Stomach (tissue), 4 donors: ENCODE data around the gene CLEC7A.

Source experiments
- EP300 ChIP-seq: sonication (generic); formaldehyde crosslinking; IDR thresholded peaks from one replicate; pipeline ENCODE4 v1.6.1; 2017; ENCODE audit warnings: antibody characterized with exemption
- POLR2A ChIP-seq, 4 donors: fragments of 450-650 bp; IDR thresholded peaks; one replicate each; pipeline ENCODE4 v1.6.1; 2016; ENCODE audit warnings: antibody characterized with exemption in 4 of 4, control low read depth in 2 of 4, mild to moderate bottlenecking in 1 of 4, moderate library complexity in 1 of 4
- POLR2AphosphoS5 ChIP-seq, 3 donors: sonication (generic); formaldehyde crosslinking; IDR thresholded peaks; one replicate each; pipeline ENCODE4 v1.6.1; 2016; ENCODE audit warnings: antibody characterized with exemption in 3 of 3
- TF ChIP-seq, protein P1 (sequence below), 7 experiments: fragments of 450-650 bp in 4 of 7; fragments of 200-600 bp in 3 of 7; sonication (generic) in 3 of 7; IDR thresholded peaks; one replicate each; pipeline ENCODE4 v1.5.1; 2016 to 2019; ENCODE audit warnings: antibody characterized with exemption in 7 of 7, control low read depth in 2 of 7, mild to moderate bottlenecking in 1 of 7

DNA sequence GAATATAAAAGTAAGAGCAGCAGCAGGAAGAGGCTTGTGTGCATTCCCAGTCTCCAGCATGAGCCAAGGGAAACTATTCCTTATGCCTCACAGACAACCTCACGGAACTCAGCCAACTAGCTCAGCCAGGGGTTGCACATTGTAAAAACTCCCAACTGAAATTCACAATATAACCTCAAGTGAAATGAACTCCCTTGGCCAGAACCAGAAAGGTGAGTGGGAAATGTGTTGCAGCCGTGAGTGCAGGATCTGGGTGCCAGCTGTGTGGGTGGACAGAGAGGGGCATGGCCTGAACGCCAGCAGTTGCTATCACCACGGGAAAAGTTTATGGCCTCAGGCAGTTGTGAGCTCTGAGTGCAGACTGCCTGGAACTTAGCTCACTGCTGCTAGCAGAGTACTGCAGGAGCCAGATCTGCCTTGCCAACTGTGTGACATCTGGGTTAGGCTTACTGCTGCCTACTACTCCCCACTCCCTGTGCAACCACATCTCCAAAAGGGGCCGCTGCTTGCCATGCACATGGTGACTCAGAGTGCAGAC, 28.9 kb downstream of the CLEC7A start:
- TF ChIP-seq POLR2A (IDR thresholded peaks at IDR 0.05) = no peak
- TF ChIP-seq, protein P1, sequence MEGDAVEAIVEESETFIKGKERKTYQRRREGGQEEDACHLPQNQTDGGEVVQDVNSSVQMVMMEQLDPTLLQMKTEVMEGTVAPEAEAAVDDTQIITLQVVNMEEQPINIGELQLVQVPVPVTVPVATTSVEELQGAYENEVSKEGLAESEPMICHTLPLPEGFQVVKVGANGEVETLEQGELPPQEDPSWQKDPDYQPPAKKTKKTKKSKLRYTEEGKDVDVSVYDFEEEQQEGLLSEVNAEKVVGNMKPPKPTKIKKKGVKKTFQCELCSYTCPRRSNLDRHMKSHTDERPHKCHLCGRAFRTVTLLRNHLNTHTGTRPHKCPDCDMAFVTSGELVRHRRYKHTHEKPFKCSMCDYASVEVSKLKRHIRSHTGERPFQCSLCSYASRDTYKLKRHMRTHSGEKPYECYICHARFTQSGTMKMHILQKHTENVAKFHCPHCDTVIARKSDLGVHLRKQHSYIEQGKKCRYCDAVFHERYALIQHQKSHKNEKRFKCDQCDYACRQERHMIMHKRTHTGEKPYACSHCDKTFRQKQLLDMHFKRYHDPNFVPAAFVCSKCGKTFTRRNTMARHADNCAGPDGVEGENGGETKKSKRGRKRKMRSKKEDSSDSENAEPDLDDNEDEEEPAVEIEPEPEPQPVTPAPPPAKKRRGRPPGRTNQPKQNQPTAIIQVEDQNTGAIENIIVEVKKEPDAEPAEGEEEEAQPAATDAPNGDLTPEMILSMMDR (IDR thresholded peaks at IDR 0.05) = no peak
- TF ChIP-seq EP300 = no peak
- TF ChIP-seq POLR2AphosphoS5 (IDR thresholded peaks at IDR 0.05) = no peak
